Measurements from ENCODE around the gene CES2. TPM values are rescaled to one million over a fixed set of nuclear protein-coding genes. Genes with fewer than 3 reads are reported as not detected.

The CES2 gene
- total RNA-seq, 3 donors from 2014 or later = 22.6 to 25.3 (median 24.3) TPM

DNA sequence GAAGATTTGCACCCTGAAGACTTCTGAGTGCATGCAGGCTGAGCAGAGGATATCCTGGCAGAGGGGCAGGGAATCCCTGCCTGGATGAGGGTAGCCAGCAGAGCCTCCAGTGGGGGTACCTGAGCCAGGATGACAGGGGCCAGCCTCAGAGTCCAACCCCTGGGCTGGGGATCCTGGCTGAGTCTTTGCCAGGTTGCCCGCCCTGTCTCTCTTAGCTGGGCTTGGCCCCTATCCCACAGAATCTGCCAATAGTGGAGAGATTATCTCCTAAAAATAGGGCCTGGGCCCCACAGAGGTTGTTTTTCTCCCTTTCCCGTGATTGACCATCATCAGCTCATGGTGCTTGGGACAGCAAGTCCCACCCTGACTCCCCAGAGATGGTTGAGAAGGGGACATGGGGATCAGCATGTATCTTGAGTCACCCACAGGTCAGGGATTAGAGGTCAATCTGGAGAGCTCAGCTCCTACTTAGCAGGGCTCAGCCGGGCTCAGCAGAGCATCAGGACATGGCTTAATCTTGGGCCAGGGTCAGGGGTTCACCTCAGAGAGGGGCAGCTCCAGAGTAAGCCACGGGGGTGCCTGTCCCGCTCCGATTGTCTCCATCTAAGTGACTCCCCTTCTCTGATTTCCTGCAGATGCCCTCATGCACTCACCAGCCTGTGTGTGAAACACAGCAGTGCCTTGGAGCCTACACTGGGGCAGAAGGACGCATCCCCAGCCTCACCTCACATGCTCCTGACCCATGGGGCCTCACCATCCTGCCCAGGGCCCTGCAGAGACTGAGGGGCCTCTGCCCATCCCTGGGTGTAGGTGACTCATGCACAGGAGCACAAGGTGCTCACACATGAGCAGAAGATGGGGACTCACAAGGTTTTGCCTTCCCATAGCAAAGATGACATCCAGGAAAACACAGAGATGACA, 28.1 kb upstream of the CES2 start:
- no peak overlapping the region for H3K4me3 Mint-ChIP-seq
- ATAC-seq (no peak), DNase-seq (no peak)
- H3K27me3 Mint-ChIP-seq (ENCODE audit: low read depth) = no peaks in the 10 kb centered on the region
- no peaks in the 10 kb centered on the region for H3K36me3 Mint-ChIP-seq (ENCODE audit: insufficient read depth)
- no peaks in the 10 kb centered on the region for H3K9me3 Mint-ChIP-seq
- H3K4me1 Mint-ChIP-seq (ENCODE audit: low read depth) = peaks cover 8% of the 10 kb centered on the region

DNA sequence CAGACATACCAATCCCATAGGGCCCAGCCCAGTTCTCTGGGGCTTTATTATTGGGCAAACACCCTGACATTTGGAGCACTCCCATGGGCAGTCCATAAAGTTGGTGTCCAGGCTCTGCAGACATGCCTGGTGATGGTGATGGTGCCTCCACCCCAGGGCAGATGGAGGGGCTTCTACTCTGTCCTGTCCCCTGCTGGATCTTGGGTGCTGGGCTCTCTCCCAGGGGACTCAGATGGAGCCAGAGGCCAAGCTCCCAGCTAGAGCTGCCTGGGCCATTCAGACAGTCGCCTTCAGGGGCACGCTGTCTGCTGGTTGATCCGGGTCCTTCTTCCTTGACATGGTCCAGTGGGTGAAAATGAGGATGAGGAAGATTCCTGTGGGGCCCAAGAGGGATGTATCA, 27.2 kb upstream of the CES2 start:
- no peak for ATAC-seq
- DNase-seq = no peak
- H3K27me3 Mint-ChIP-seq (ENCODE audit: low read depth) = no peaks in the 10 kb centered on the region
- no peaks in the 10 kb centered on the region for H3K9me3 Mint-ChIP-seq
- H3K36me3 Mint-ChIP-seq (ENCODE audit: insufficient read depth) = no peaks in the 10 kb centered on the region
- no peak overlapping the region for H3K4me3 Mint-ChIP-seq
- H3K4me1 Mint-ChIP-seq (ENCODE audit: low read depth) = peaks cover 8% of the 10 kb centered on the region

DNA sequence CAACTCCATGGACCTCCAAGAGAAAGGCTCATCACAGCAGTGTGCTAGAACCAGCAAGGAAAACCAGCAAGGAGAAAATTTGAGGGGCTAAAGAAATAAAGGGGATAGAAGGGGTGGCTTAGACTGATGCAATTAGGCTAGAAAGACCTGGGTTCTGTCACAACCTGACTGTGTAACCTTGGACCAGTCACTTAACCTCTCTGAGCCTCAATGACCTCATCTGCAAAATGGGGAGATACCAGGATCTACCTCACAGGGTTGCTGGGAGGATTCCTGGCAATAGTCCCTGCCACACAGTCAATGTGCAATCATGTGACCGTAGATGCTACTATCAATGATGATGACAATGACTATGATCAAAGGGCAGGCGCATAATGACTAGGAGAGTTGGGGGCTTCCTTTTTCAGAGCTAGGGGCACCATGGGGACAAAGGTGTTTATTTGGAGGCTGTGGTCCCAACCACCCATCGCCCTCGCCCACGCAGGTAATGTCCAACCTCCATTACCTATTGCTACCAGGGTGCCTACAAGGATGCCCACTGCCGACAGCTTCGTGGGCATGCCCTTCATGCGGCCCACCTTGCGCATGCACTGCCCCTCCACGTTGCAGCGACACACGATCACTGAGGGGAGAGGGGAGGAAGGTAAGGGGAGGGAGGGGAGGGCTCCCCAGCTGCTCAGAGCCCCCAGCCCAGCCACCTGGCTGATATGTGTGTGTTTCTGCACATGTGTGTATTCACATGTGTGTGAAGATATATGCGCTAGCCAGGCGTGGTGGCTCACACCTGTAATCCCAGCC, 26.4 kb upstream of the CES2 start:
- no peaks in the 10 kb centered on the region for H3K9me3 Mint-ChIP-seq
- DNase-seq (no peak), ATAC-seq (no peak)
- no peaks in the 10 kb centered on the region for H3K36me3 Mint-ChIP-seq (ENCODE audit: insufficient read depth)
- no peak overlapping the region for H3K4me3 Mint-ChIP-seq
- no peaks in the 10 kb centered on the region for H3K27me3 Mint-ChIP-seq (ENCODE audit: low read depth)
- H3K4me1 Mint-ChIP-seq (ENCODE audit: low read depth) = peaks cover 8% of the 10 kb centered on the region

DNA sequence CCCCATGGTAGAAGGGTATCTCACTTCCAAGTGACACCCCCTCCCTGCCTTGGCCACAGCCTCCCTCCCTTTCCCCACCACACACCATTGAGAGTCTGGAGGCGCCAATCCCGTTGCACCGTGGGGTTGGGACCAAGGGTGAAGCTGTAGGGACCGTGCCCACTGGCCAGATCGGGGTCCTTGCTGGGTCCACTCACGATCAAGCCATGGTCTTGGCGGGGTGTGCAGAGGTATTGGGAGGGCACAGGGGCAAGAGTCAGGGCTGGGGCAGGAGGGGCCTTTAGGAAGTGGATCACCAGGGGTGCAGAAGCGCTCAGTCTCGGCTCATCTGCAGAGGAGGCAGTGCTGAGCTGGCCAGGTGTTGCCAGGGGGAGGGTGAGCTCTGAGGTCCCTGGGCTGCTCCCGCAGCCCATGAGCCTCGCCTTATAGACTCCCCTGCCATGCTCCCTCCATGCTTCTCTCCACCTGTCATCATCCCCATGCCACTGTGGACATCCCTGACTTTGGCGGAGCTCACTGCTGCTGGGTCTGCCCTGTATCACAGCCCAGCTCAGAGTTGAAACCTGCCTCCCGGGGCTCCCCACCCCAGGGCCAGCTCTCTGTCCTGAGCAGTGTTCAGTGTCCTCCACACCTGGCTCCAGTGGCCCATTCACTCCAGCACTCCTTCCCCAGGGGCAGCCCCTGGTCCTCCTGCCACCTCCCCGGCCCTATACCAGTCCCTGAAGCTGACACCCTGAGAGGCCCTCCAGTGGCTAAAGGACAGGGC, 25.0 kb upstream of the CES2 start:
- Mint-ChIP-seq H3K4me1 (ENCODE audit: low read depth) (peaks cover 8% of the 10 kb centered on the region), H3K36me3 (ENCODE audit: insufficient read depth) (no peaks in the 10 kb centered on the region), H3K9me3 (no peaks in the 10 kb centered on the region), H3K27me3 (ENCODE audit: low read depth) (no peaks in the 10 kb centered on the region), H3K4me3 (no peak overlapping the region)
- DNase-seq (no peak), ATAC-seq (no peak)

DNA sequence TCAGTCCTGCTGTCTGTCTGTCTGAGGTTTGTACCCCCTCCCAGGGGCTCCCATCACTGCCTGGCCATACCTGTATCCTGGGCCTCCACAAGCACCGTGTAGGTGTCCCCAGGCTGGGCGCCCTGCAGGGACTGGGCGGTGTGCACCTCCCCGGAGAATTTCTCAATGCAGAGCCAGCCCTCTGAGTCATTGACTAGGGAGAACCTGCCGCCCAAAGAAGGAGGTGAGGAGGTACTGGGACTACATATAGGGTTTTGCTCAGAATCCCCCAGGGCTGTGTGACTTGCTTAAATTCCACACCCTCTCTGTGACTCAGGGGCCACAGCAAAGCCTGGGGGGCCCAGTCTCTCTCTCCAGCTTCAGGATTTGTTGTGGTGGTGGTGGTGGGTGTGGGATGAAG, 24.2 kb upstream of the CES2 start:
- Mint-ChIP-seq H3K4me1 (ENCODE audit: low read depth) (peaks cover 4% of the 10 kb centered on the region), H3K4me3 (no peak overlapping the region), H3K9me3 (no peaks in the 10 kb centered on the region), H3K36me3 (ENCODE audit: insufficient read depth) (no peaks in the 10 kb centered on the region), H3K27me3 (ENCODE audit: low read depth) (no peaks in the 10 kb centered on the region)
- ATAC-seq = peak in 1 of 2 donors; percentile 5
- DNase-seq = no peak

DNA sequence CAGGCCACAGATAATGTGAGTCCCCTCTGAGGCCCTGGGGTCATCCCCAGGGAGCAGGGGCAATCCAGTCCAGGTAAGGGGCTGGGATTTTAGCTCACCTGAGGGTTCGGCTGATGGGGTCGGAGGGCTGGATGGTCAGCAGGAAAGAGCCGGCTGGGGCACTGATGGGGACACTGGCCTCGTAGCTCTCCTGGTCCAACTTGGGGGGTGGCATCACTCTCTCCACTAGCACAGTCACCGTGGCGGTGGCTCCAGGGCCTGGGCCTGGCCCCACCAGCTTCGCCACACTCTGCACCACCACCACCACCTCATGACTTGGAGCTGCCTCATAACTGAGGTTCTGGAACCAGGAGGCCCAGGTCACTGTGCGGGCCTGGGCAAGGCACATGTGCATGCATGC, 23.5 kb upstream of the CES2 start:
- DNase-seq = no peak
- Mint-ChIP-seq H3K4me3 (no peak overlapping the region), H3K36me3 (ENCODE audit: insufficient read depth) (no peaks in the 10 kb centered on the region), H3K27me3 (ENCODE audit: low read depth) (no peaks in the 10 kb centered on the region), H3K4me1 (ENCODE audit: low read depth) (no peaks in the 10 kb centered on the region), H3K9me3 (no peaks in the 10 kb centered on the region)
- no peak for ATAC-seq

DNA sequence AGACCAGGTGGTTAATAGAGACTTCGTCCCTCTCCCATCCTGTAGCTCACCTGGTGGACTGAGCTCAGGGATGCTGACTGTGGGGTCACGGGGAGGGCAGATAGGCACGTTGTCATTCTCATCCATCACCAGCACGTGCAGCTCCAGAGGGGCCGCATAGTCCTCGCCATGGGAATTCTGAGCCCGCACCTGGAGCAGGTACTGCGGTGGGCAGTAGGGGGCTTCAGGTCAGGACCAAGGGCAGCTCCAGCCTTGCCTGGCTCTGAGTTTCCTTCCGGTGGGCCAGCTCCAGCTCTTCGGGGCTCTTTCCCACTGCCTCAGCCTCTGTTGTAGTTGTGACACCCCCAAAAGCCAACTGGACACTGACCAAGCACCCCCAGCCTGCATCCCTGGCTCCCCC, 22.2 kb upstream of the CES2 start:
- H3K9me3 Mint-ChIP-seq = no peaks in the 10 kb centered on the region
- H3K36me3 Mint-ChIP-seq (ENCODE audit: insufficient read depth) = no peaks in the 10 kb centered on the region
- no peak overlapping the region for H3K4me3 Mint-ChIP-seq
- no peak for DNase-seq
- ATAC-seq = no peak
- H3K27me3 Mint-ChIP-seq (ENCODE audit: low read depth) = no peaks in the 10 kb centered on the region
- no peaks in the 10 kb centered on the region for H3K4me1 Mint-ChIP-seq (ENCODE audit: low read depth)

DNA sequence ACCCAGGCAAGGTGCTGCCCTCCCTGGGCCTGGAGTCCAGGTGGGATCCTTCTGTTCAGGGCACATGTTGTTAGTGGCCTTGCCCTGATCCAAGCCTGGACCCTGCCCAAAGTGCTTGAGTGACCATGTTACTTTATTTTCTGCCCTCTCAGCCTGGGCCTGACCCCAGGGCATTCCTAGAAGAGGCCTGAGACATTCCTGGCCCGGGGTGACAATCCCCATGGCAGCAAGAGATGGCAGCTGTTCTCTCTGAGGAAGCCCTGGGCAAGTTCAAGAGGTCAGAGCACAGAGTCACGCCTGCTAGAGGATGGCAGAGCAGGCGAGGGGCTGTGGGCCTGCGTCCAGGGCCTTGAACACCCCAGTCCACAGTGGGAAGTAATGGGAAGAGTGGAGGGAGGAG, 21.6 kb upstream of the CES2 start:
- Mint-ChIP-seq H3K4me3 (no peak overlapping the region), H3K27me3 (ENCODE audit: low read depth) (no peaks in the 10 kb centered on the region), H3K36me3 (ENCODE audit: insufficient read depth) (no peaks in the 10 kb centered on the region), H3K9me3 (no peaks in the 10 kb centered on the region), H3K4me1 (ENCODE audit: low read depth) (no peaks in the 10 kb centered on the region)
- no peak for ATAC-seq
- DNase-seq = no peak

DNA sequence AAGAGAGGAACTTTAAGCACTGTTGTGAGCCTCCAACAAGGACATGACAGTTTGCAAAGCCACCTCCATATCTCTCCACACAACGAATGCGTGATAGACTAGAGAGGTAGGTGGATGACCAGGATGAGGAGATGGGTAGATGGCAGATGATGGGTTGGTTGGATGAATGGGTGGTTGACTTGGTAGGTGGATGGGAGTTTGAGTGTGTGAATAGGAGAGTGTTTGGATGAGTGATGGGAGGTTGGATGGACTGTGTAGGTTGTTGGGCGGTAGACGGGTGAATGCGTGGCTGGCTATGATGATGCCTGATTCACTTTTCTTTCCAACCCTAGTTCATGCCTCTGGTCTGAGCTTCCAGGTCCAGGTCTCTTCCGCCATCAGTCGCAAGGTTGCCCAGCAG, 20.8 kb upstream of the CES2 start:
- Mint-ChIP-seq H3K36me3 (ENCODE audit: insufficient read depth) (no peaks in the 10 kb centered on the region), H3K9me3 (no peaks in the 10 kb centered on the region), H3K4me3 (no peak overlapping the region), H3K4me1 (ENCODE audit: low read depth) (no peaks in the 10 kb centered on the region), H3K27me3 (ENCODE audit: low read depth) (no peaks in the 10 kb centered on the region)
- no peak for ATAC-seq
- no peak for DNase-seq

DNA sequence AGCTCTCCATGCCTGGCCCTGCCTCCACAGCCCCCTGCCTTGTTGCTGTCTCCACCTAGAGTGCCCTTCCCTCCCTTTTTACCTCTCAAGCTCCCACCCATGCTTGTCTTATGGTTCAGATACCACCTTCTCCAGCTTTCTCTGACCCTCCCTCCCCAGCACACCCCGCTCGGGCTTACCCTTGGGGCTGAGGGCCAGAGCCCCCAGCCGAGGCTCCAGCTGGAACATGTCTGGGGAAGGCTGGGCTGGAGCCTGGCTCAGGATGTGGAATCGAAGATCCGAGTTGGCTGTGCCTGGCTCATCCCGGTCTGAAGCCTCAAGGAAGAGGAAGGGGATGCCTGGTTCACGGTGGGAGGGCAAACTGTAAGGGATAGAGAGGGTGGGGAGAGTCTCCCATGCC, 20.3 kb upstream of the CES2 start:
- H3K4me3 Mint-ChIP-seq = no peak overlapping the region
- H3K27me3 Mint-ChIP-seq (ENCODE audit: low read depth) = no peaks in the 10 kb centered on the region
- ATAC-seq (no peak), DNase-seq (no peak)
- no peaks in the 10 kb centered on the region for H3K4me1 Mint-ChIP-seq (ENCODE audit: low read depth)
- H3K36me3 Mint-ChIP-seq (ENCODE audit: insufficient read depth) = no peaks in the 10 kb centered on the region
- H3K9me3 Mint-ChIP-seq = no peaks in the 10 kb centered on the region

DNA sequence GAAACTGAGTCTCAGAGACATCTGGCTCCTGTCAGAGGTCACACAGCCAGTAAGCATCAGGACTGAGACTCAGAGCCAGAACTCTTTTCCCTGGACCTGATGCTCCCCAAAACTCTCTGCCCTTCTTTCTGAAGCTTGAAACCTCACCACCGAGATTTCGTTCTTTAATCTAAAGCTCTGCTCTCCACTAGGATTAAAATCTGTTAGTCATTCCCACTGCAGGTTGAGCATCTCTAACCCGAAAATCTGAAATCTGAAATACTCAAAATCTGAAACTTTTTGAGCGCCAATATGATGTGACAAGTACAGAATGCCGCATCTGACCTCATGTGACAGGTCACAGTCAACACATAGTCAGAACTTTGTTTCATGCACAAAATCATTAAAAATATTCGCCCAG, 18.8 kb upstream of the CES2 start:
- Mint-ChIP-seq H3K4me1 (ENCODE audit: low read depth) (no peaks in the 10 kb centered on the region), H3K27me3 (ENCODE audit: low read depth) (peaks cover 4% of the 10 kb centered on the region), H3K36me3 (ENCODE audit: insufficient read depth) (no peaks in the 10 kb centered on the region), H3K4me3 (no peak overlapping the region), H3K9me3 (no peaks in the 10 kb centered on the region)
- DNase-seq = no peak
- no peak for ATAC-seq

DNA sequence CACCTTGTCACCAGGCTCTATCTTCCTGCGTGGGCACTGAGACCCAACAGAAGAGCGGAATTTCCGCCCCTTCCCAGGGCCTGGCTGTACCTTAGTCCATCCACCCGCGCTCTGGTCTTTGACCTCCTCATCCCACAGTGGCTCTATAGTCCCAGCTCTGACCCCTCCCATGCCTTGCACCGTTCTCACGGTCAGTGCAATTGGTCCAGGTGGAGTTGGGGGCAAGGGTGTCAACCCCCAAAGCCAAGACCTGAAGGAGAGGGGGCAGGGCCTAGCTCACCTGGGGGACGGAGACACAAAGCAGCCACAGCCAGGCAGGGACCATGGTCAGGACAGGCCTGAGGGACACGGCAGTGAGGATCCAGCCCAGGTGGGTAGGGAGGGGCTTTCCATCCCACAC, 17.6 kb upstream of the CES2 start:
- Mint-ChIP-seq H3K27me3 (ENCODE audit: low read depth) (peaks cover 8% of the 10 kb centered on the region), H3K9me3 (no peaks in the 10 kb centered on the region), H3K36me3 (ENCODE audit: insufficient read depth) (no peaks in the 10 kb centered on the region), H3K4me1 (ENCODE audit: low read depth) (no peaks in the 10 kb centered on the region), H3K4me3 (no peak overlapping the region)
- ATAC-seq (no peak), DNase-seq (no peak)

DNA sequence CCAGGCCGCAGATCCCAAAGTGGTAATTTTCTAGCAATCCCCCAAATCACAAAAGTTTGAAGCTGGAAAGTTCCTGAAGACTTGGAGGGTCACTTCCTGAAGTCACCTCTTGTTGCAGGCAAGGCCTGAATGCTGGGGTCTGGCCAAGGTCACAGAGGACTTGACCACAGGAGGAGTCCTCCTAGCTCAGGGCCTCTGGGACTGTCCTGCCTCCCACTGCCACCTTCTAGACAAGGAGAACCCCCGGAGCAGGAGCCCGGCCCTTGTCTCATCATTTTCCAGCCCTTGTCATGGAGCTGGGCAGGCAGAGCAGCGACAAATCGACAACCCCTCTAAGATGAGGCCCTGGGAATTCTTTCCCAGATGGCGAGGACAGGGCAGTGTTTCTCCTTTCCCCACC, 17.0 kb upstream of the CES2 start:
- H3K4me1 Mint-ChIP-seq (ENCODE audit: low read depth) = no peaks in the 10 kb centered on the region
- H3K27me3 Mint-ChIP-seq (ENCODE audit: low read depth) = peaks cover 13% of the 10 kb centered on the region
- ATAC-seq (no peak), DNase-seq (no peak)
- no peaks in the 10 kb centered on the region for H3K36me3 Mint-ChIP-seq (ENCODE audit: insufficient read depth)
- no peaks in the 10 kb centered on the region for H3K9me3 Mint-ChIP-seq
- no peak overlapping the region for H3K4me3 Mint-ChIP-seq

DNA sequence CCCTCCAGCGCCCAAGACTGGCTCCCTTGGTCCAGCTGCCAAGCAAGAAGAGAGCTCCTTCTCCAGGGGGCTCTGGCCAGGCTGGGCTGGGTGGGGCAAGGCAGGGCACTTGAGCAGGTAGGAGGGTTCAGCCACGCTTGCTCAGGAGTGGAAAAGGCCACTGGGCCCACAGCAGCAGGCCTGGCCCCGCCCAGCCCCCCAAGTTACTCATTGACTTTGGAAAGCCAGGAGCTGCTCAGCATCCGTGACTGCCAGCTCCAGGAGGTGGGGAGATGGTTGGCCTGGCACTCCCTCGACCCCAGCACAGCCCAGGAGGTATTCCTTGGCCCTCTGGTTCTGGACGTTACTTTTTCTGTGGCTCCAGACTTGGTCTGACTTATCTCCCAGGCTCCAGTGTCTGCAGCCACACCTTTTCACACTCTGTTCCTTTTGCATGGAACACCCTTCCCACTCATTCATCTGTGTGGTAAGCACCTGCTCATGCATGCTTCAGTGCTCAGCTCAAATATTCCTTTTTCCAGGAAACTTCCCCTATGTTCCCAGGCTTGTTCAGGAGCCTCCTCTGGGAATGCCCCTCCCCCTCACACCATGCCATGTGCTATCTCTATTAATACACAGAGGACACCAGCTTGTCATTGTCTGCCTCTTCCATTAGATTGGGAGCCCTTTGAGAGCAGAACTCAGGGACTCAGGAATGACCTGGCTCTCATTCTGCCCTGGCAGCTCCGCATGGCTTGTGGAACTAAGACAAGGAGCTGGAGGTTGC, 16.3 kb upstream of the CES2 start, which contains the start of gene CDH16:
TSS of gene CDH16 (minus strand) at position 83 of the 766 bp plus-strand sequence. CDS start 820 bp downstream, outside the sequence.
- Mint-ChIP-seq H3K27me3 (ENCODE audit: low read depth) (peaks cover 19% of the 10 kb centered on the region), H3K4me1 (ENCODE audit: low read depth) (no peaks in the 10 kb centered on the region), H3K4me3 (no peak within 1 kb of the TSS), H3K36me3 (ENCODE audit: insufficient read depth) (no peaks in the 10 kb centered on the region), H3K9me3 (no peaks in the 10 kb centered on the region)
- ATAC-seq (no peak), DNase-seq (no peak)

Measured in activated T-cell treated with anti-CD3 and anti-CD28 coated beads, Interleukin-2, amount 50 U/mL, for 4 hours (primary cell).